Stimulated activated naive CD4-positive, alpha-beta T cell treated with Interleukin-2 at 50 U/mL for 16 hours (primary cell): ENCODE results near the gene DOCK3.
A peak's percentile ranks its signal among the peaks of the same experiment; 100 is the strongest.
"Not testable (repeated sequence)": the region's sequence is repeated elsewhere in the genome, so short reads cannot be mapped to it uniquely, and the experiment has no call there.

Experiments
- DNase-seq: peaks from one replicate; lab custom pipeline; 2025; lab: John Stamatoyannopoulos, UW

Gene DOCK3

DNA sequence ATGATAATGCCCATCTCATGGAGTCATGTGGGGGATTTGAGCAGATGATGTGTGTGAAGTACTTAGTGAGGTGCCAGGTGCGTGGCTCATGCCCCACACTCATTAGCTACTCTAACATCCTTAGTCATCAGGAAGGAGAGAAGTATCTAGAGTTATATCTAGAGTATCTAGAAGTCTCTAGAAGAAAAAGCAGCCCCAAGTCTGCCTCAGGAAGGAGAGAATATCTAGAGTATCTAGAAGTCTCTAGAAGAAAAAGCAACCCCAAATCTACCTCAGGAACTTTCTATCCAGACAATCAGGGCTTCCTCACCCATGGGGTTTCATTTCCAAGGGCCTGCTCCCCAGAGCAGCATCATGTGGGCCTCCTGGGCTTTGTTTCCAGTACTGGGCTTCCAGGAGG lies 24.7 kb upstream of the DOCK3 start:
- DNase-seq: no peak

DNA sequence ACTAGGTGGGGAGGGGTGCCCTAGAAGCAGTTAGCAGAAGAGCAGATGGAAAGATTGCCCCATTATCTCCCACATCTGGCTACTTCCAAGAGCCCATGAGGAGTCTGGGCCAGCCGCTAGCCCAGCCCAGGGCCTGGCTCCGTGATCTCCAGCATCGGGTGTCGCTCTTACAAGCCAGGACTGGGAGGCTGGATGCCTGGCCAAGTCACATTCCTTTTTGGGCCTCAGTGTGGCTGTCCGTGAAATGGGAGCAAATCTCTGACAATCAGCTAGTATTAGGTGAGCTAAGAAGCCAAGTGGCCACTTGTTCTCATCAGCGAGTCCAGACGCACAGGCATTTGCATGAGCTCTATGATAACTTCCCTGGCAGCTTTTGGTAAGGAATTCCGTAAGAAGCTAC lies 23.3 kb upstream of the DOCK3 start:
- no peak for DNase-seq

DNA sequence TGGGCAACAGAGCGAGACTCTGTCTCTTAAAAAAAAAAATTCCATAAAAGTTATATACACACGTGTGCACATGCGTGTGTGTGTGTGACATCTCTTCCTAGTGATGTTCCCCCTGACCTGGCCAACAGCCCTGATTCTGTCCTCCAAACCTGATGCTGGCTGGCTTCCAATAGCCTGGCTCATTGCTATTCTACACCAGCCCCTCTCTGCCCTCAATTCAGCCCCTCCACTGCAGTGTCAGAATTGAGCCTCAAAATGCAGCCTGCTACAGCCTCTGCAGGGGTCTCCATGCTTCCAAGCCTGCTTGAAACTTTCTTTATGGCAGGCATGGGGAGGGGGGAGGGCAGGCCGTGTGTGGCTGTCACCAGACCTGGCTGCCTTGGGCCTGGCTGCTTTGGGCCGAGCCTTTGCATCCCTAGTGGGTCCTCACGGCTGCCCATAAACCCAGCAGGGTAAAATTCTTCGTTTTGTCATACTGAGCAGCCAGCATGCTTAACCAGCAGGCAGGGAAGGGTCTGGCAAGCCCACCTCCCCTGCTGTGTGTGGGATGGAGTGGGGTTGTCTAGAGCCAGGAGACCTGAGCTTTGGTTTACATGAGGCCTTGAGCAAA lies 22.7 kb upstream of the DOCK3 start:
- DNase-seq: no peak

DNA sequence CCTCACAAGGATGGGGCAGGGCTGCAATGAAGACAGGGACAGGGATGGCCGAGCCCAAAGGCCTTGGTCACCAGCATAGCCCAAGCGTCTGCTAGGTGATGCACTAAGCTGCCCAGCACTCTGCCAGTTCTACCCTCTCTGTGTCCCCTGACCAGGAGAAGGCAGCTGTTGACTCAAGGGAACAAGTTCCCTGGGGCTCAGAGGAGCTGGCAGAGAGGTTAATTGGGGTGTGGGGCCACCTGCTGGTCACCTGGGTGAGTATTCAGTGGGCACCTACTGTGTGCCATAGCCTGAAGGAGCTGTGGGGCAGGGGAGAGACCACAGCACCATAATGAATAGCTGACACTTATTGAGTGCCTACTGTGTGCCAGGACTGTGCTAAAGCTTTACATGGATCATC lies 22.0 kb upstream of the DOCK3 start:
- peak; percentile 35 for DNase-seq

DNA sequence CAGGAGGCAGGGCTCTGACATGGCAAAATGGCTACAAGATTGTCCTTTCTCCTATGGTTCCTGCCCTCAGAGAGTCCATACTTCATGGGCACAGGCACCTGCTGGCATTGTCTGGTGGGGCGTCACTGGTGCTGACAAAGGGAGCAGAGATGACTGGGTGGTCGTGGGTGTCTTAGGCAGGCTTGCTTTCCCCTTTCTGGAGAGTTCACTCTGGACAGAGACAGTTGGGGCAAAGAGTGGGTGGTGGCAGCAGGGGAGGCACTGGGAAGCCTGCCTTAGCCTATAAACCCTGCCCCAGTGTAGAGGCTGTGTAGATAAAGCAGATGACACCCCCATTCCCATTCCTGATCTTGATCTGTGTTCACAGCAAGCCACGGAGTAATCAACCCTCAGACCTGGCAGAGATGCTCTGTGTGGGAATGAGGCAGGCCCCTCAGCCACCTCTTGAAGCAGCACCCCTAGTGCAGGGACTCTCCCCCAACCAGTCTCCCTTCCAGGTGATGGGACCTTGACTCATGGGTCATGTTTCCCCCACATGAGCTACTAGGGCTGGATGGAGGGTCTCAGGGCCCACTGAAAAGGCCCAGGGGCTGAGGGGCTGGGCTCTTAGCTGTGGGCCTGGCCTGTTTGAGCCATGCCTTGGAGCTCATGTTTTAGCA lies 20.7 kb upstream of the DOCK3 start:
- DNase-seq: no peak

DNA sequence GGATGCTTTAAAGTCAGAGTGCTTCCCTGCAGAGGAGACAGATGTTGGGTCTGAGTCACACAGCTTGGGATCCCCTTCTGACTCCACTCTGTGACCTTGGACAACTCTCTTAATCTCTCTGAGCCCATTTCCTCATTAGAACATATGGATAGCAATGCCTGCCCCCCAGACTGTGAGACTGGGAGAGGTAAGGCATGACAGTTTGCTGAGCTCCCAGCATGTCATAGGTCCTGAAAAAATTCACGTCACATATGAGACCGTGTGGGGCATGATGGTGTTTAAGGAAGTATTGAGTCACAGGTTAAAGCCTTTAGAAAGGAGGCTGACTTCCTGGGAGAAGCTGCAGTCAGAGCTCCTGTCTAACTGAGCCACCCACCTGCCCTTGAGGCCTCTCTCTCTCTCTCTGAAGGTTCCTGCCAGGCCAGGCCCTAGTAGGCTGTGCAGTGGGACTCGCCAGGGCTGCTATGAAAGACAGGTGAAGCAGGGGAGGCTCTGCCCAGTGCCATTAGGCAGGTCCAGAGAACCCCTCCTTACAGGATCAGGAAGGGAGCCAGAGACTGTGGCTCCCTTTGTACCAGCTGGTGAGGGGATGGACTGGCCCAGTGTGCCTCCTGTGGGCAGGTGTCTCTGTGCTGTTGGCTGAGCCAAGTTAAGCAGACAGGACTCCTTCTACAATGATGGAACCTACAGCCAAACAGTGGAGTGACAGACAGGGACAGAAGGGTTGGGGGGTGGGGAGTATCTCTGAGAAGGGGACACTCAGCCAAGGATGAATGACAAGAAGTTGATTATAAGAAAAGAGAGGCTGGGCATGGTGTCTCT lies 19.5 kb upstream of the DOCK3 start:
- DNase-seq: peak; percentile 5

DNA sequence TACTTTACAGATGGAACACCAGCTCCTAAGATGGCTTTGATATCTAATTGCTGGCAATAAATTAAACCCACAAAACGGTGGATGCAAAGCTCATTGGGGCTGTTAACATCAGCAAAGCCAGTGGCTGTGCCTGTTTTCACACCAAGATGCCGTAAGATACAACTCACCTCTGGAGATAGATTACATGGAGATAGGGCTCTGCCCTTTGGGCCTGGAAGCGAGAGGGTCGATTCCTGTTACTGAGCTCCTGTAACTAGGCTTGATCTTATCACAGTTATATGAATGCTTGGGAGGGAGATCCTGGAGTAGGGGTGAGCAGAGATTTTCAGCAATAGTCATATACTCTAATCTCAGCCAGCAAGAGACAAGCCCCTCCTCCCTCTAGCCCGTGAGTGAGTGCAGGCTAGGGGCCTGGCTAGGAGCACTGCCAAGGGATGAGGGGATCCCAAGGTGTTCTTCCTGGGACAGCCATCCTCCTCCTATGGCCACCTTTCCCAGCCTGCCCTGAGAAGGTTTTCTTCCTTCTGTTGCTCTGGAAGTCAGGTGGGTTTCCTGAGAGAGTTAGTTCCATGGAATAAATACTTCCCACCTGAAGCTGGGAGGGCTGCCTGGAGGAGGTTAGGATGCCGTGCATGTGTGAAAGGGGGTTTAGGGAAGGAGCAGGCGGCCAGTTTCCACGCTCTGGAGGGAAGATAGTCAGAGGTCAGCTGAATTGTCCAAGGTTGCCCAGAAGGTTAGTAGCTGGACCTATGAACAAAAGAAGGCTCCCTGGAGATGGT lies 18.1 kb upstream of the DOCK3 start:
- DNase-seq: no peak

DNA sequence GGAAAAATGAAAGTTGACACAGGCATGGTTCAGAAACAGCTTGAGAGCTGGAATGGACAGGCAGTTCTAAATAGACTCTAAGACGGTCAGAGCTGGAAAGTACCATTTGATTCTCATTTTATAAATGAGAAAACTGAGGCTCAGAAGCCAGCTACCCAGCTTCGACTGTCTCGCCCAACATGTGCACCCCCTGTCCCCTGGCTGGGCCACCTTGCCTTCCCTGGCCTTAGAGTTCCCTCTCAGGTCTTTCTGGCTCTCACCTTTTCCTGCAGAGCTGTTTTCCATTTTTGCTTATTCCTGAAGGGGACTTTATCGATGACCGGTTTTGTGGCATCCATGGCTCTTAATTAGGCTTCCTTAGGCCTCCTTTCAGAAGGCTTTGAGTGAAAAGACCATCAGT lies 17.3 kb upstream of the DOCK3 start:
- no peak for DNase-seq

DNA sequence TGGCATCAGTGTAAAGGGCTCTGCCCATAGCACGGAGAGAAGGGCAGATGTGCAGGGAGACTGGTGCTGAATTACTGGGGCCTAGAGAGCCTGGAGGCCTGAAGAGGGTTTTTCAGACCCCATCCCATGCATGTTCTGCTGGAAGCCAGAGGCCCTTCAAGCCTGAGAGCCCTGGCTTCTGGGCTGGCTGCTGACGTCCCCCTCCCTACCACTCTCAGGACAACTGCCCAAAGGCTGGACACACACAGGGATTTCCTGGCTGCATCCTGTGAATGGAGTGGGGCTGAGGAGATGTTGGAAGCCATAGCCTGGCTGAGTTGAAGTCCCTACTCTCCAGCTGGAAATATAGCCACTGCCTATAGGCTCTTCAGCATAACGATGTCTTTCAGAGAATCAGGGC lies 16.9 kb upstream of the DOCK3 start:
- DNase-seq: no peak

DNA sequence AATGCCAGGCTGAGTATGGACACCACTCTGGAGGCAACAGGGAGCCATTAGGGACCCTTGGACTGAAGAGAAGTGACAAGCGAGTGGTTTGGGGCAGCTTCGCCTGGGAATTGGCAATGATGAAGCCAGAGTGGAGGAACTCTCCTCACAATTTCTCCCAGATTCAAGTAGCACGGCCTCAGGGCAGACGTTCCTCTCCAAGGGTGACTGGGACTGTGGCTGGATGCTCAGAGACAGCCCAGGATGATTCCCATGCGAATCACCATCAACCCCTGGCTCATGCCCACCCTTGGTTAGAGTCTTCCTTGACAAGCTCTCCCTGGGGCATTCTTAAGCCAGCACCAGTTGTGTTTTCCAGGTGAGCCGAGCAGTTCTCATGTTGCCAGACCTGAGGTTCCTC lies 16.3 kb upstream of the DOCK3 start:
- no peak for DNase-seq

DNA sequence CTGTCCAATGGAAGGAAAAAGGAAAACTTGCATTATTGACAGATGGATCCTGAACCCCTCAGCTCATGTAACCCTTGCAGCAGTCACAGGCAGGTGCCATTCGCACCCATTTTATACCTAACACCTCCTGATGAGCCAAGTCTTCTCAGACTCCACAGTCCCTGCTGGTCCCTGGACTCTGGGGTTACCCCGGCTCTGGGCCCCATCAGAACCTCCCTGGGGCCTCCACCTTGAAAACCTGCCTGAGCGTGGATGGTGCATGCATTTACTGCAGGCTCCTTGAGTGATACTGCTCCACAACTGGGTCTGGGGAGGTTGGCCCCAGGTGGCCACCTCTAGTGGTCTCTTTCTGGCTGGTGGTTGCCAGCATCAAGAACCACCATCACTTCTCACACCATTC lies 15.9 kb upstream of the DOCK3 start:
- DNase-seq: no peak

DNA sequence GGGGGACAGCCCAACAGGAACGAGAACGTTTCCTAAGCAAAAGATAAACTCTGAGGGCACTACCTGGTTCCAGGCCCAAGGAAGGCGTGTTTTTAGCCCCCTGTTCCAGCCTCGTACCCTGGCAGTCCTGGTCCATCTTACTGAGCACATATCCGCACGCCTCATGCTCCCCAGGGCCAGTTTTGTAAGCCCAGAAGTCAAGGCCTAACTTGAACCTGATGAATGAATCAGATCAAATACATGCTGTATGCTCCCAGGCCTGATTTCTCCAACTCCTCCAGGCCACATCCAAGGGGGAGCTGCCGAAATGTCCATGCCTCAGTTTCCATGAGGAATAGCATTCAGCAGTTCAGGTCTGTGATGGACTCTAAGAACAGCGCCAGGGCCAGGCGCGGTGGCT lies 14.3 kb upstream of the DOCK3 start:
- DNase-seq: no peak

DNA sequence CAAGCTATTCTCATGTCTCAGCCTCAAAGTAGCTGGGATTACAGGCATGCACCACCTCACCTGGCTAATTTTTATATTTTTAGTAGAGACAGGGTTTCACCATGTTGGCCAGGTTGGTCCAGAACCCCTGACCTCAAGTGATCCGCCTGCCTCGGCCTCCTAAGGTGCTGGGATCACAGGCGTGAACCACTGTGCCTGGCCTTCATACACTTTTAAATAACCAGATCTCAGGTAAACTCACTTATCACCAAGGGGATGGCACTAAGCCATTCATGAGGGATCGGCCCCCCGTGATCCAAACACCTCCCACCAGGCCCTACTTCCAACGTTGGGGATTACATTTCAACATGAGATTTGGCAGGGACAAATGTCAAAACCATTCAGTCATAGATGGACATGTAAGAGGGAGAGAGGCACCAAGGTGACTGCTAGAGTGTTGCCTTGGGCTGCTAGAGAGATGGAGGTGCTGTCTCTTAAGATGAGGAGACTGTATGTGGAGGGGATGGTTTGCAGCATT lies 13.3 kb upstream of the DOCK3 start:
- no peak for DNase-seq

DNA sequence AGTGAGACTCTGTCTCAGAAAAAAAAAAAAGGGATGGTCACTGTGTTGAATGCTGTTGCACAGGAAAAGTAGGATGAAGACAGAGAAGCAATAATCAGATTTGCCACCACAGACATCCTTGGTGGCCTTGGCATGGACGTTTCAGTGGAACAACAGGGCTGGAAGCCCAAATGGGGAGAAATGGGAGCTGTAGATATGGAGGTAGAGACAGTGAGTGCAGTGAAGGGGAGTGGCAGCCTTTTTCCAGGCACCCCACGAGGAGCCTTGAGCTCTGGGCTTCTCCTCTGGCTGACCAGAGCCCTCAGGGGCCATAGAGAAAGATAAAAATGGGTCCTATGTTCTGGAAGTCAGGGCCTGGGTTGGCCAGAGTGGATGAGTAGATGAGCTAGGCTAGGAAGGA lies 12.3 kb upstream of the DOCK3 start:
- no peak for DNase-seq

DNA sequence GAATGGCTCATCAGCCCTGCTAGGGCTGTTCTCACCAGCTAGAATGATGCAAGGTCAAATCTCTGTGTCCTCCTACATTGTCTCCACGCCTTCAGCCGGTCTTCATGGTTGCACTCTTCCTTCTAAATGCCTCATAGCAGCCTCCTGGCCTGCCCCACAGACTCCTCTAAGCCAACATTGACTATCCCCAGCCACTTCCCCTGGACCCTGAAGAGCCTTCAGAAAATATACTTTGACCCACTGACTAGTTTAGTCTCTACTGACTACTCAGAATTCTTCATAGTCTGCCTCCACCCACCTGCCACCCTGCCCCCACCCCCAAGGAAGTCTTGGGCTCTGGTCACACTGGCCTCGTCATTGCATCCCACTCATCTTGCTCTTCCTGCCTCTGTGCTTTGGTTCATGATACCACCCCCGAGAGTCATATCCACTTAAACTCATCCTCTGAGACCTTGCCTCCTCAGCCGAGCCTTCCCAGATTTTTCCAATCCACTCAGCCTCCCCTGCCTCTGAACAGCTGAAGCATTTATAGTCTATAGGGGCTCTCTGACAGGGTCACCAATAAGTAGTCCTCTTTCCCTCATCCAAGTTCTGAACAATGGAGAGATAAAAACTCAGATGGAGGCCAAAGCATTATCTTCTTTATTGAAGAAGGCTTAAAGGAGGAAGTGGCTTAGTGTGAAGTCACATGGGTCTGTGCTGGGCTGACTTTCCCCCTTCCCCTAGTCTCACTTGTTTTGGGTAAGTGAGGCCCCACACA lies 9.5 kb upstream of the DOCK3 start:
- DNase-seq: no peak

DNA sequence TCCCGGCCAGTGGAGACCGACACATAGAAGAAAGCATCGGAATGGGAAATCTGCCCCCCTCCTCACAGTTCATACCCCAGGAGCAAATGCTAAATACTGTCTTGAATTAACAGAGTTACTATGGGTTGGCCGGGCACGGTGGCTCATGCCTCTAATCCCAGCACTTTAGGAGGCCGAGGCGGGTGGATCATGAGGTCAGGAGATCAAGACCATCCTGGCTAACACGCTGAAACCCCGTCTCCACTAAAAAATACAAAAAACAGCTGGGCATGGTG lies 8.9 kb upstream of the DOCK3 start:
- DNase-seq: not testable (repeated sequence)

DNA sequence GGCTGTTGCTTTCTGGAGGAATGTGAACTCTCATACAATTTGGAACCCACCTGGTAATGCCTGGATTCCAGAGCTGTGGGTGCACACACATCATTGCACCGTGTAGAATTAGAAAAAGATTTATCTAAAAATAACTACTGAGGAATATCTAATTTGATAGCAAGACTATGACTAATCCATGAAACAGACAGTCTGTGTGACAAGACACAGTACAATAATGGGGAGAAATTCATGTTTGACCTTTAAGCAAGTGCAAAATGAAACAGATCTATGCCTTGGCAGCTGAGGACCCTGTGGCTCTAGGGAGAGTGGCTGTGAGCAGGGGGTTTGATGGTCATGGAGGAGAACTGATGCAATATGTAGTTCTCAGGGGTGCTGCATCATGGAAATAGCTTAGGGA lies 7.9 kb upstream of the DOCK3 start:
- no peak for DNase-seq

DNA sequence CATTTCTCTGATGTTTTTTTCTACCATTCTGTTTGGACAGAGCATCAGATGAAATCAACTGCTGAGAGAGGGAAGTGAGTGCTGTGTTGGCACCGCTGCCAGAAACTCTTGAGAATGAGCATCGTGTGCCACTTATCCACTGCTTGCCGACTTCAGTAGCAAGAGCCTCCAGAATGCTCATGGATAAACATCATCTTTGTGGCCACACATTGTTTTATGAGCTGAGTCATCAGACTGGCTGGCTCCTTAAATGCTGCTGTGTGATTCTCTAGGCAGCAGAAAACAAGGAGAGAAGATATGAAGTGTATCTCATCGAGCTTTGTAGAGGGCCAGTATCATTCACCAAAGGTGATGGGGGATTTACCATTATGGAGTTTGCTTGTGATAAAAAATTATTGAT lies 3.4 kb upstream of the DOCK3 start:
- no peak for DNase-seq

DNA sequence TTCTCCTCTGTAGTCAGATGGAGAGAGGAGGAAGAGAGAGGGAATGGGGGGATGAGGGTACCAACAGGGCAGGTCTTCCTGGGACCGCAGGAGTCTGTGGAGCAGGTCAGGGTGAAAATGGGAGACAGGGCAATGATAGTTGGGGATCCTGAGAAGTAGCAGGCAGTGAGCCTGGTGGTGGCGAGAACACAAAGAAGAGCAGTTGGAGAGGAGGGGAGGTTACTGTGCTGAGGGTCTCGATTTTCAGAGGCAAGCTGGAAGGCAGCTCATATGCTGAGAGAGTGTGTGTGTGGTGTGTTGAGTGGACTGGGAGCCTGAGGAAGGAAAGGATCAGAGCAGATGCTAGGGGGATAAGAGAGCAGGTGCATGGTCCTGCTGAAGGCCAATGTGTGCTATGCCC lies 2.1 kb upstream of the DOCK3 start:
- no peak for DNase-seq

DNA sequence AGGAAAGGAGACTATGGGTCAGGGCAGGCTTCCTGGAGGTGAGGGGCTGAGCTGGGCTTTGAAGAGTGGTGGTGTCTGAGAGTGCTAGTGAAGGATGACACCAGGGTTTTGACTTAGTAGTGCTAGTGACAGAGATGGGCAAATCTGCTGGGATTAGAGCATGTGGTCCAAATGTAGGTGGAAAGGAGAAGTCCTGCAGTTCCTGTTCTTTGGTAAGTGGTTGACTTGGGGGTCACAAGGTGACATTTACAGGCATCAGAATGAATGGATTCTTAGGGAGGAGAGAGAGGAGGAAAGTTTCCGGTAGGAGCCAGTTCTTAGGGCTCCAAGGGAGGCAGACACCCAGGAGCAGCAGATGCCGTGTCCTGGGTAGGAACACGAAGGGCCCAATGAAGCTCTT lies 796 bp upstream of the DOCK3 start:
- DNase-seq: no peak

DNA sequence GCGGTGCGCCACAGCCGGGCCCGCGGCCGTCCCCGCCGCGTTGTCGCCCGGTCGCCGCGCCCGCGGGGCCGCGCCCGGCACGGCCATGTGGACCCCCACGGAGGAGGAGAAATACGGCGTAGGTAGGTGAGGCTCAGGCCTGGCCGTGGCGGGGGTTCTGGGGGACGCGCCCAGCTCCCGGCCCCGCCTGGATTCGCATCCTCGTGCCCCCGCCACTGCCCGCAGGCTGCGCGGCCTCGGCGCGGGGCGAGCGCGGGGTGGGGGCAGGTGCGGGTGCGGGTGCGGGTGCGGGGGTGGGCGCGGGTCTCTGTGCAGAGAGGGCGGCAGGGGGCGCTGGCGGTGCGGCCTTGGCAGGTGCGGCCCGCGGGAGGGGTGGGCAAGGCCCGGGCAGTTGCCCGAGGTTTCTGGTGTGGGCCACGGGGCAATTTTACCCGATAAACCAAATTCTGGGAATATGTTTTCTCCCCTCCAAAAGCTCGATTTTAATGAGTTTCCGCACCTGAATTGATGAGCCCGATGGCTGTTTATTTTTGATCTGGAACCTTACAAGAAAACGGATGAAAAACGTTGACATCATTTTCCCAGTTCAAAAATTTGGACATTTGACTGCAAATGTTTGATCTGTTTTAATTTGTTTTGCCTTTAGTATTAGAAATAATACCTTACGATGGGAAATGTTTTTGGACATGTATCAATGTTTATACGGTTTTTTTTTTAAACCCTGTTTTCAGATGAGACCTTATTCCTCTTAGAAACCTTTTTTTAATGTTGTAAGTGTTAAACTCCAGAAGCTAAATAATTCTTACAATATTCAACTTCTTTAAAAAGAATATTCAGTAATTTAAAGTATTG lies 678 bp downstream of the DOCK3 start:
- peak; percentile 46 for DNase-seq
